Endothelial cell of umbilical vein (primary cell): ENCODE results near the gene VSIG1. TPM values are rescaled to one million over a fixed set of nuclear protein-coding genes. Genes with fewer than 3 reads are reported as not detected.
A peak's percentile ranks its signal among the peaks of the same experiment; 100 is the strongest.

Experiments used
- BruUV-seq: library from RNA; stranded (reverse); fragments of 400-500 nt; replicated peaks from 2 replicates; lab custom pipeline; 2021; lab: Mats Ljungman, UMichigan
- CTCF ChIA-PET: fragments of 300-600, 350-600 bp; sonication (Branson Sonifier 250); formaldehyde crosslinking; loops from one replicate; lab custom pipeline; 2021; ENCODE audit warnings: antibody characterized with exemption, inconsistent platforms; lab: Charles Lee
- POLR2A ChIA-PET: fragments of 300-600, 350-600 bp; sonication (Branson Sonifier 250); formaldehyde crosslinking; loops from one replicate; lab custom pipeline; 2021; ENCODE audit warnings: antibody characterized with exemption, inconsistent platforms; lab: Charles Lee
- DNase-seq: peaks from one replicate; pipeline ENCODE4 v3.0.0-alpha.2; 2011; ENCODE audit warnings: low read depth, low spot score
- FAIRE-seq: peaks from 2 replicates; lab custom pipeline; 2011; peaks lifted over from hg19 to GRCh38; lab: Jason Lieb, UNC
- H2AFZ ChIP-seq: 2 replicates; pipeline ENCODE4 v1.6.0; 2012; ENCODE audit warnings: low read depth, low read length, control low read depth, inconsistent platforms
- H3K27ac ChIP-seq: 2 replicates; pipeline ENCODE4 v1.5.1; 2011; ENCODE audit warnings: low read depth, mild to moderate bottlenecking, control low read depth, low read length, moderate library complexity; ENCODE audit not compliant: insufficient read depth
- H3K27me3 ChIP-seq, 2 experiments: 2 replicates each; pipeline versions ENCODE4 v1.6.0 to v1.6.1; 2011; ENCODE audit warnings: low read length in 2 of 2, mixed read lengths in 1 of 2; ENCODE audit not compliant: control insufficient read depth in 2 of 2, insufficient read depth in 2 of 2
- H3K36me3 ChIP-seq, 2 experiments: 2 replicates in 1 of 2; 3 replicates in 1 of 2; pipeline ENCODE4 v1.5.1; 2011; ENCODE audit warnings: low read length in 2 of 2, mild to moderate bottlenecking in 1 of 2, moderate library complexity in 1 of 2; ENCODE audit not compliant: control insufficient read depth in 2 of 2, insufficient read depth in 2 of 2; ENCODE audit errors: extremely low read depth in 1 of 2
- H3K4me1 ChIP-seq: 3 replicates; pipeline ENCODE4 v1.5.1; 2011; ENCODE audit warnings: mild to moderate bottlenecking, low read length; ENCODE audit not compliant: control insufficient read depth, insufficient read depth; ENCODE audit errors: extremely low read depth
- H3K4me2 ChIP-seq: 2 replicates; pipeline ENCODE4 v1.6.1; 2011; ENCODE audit warnings: low read length, control low read depth, mixed read lengths; ENCODE audit not compliant: insufficient read depth
- H3K4me3 ChIP-seq, 3 experiments: fragments of 200-600 bp in 1 of 3; sonication (generic), shearing (Covaris generic) in 1 of 3; replicated peaks in 1 of 3; 2 replicates each; pipeline ENCODE4 v1.5.1; 2011 to 2016; ENCODE audit warnings: control low read depth in 3 of 3, low read length in 3 of 3, mild to moderate bottlenecking in 2 of 3, inconsistent platforms in 1 of 3, low read depth in 1 of 3, moderate library complexity in 1 of 3; ENCODE audit not compliant: insufficient read depth in 1 of 3
- H3K79me2 ChIP-seq: 2 replicates; pipeline ENCODE4 v1.6.0; 2012; ENCODE audit warnings: low read length, inconsistent platforms; ENCODE audit not compliant: control insufficient read depth, insufficient read depth
- H3K9ac ChIP-seq: replicated peaks from 2 replicates; pipeline ENCODE3; 2011; ENCODE audit warnings: low read length, control low read depth; ENCODE audit not compliant: insufficient read depth; ENCODE audit errors: extremely low read depth
- H3K9me1 ChIP-seq: replicated peaks from 3 replicates; pipeline ENCODE4 v1.6.0; 2011; ENCODE audit warnings: mild to moderate bottlenecking, low read length; ENCODE audit not compliant: control insufficient read depth, insufficient read depth; ENCODE audit errors: extremely low read depth
- H3K9me3 ChIP-seq: replicated peaks from 2 replicates; pipeline ENCODE4 v1.5.1; 2012; ENCODE audit warnings: low read length, inconsistent platforms; ENCODE audit not compliant: control insufficient read depth, insufficient read depth
- H4K20me1 ChIP-seq: replicated peaks from 2 replicates; pipeline ENCODE3; 2011; ENCODE audit warnings: mild to moderate bottlenecking, low read length; ENCODE audit not compliant: control insufficient read depth, insufficient read depth; ENCODE audit errors: extremely low read depth
- CTCF ChIP-seq, 2 donors: IDR thresholded peaks; 1 replicate in 1 of 2; 2 replicates in 1 of 2; pipeline ENCODE4 v1.5.1; 2011; ENCODE audit warnings: low read length in 2 of 2, mild to moderate bottlenecking in 2 of 2, moderate library complexity in 2 of 2, control low read depth in 1 of 2, inconsistent platforms in 1 of 2, low read depth in 1 of 2; ENCODE audit not compliant: insufficient read depth in 1 of 2; ENCODE audit errors: extremely low read depth in 1 of 2
- EZH2 ChIP-seq: IDR thresholded peaks from 2 replicates; pipeline ENCODE4 v1.6.1; 2012; ENCODE audit warnings: borderline replicate concordance, low read depth, mild to moderate bottlenecking, moderate library complexity, low read length, inconsistent platforms; ENCODE audit not compliant: severe bottlenecking
- FOS ChIP-seq: IDR thresholded peaks from 2 replicates; pipeline ENCODE4 v1.6.1; 2011; ENCODE audit warnings: mild to moderate bottlenecking, low read length, moderate library complexity, borderline replicate concordance; ENCODE audit not compliant: insufficient read depth
- GATA2 ChIP-seq: IDR thresholded peaks from 2 replicates; pipeline ENCODE4 v1.7.0; 2011; ENCODE audit warnings: low read depth, mild to moderate bottlenecking, moderate library complexity, mixed read lengths, low read length; ENCODE audit not compliant: insufficient read length, insufficient read depth
- JUN ChIP-seq: IDR thresholded peaks from 2 replicates; pipeline ENCODE4 v1.6.1; 2011; ENCODE audit warnings: borderline replicate concordance, low read depth; ENCODE audit not compliant: insufficient read length, insufficient read depth
- MAX ChIP-seq: IDR thresholded peaks from 2 replicates; pipeline ENCODE4 v1.6.1; 2011; ENCODE audit not compliant: insufficient read depth, insufficient read length
- MYC ChIP-seq: IDR thresholded peaks from one replicate; pipeline ENCODE4 v1.6.1; 2011; ENCODE audit warnings: mild to moderate bottlenecking, low read depth, low read length
- POLR2A ChIP-seq: IDR thresholded peaks from 2 replicates; pipeline ENCODE4 v1.6.1; 2012; ENCODE audit warnings: low read depth, mild to moderate bottlenecking, control low read depth, low read length
- POLR2AphosphoS5 ChIP-seq: IDR thresholded peaks from 2 replicates; pipeline ENCODE4 v1.6.1; 2012; ENCODE audit warnings: low read depth, mild to moderate bottlenecking, control low read depth, low read length, moderate library complexity; ENCODE audit not compliant: insufficient read depth
- dilution Hi-C: fragments of 300-500 bp; cut with MboI; formaldehyde crosslinking; loops from one replicate; pipeline ENCODE4 v1.15.0; 2019; ENCODE audit warnings: low sequenced_read_pairs; ENCODE audit not compliant: extremely low pct_ligation_motif_present
- intact Hi-C: fragments of 100-400 bp; cut with micrococcal nuclease; formaldehyde crosslinking; loops from one replicate; pipeline ENCODE4 v1.10.0; 2022
- polyA plus RNA-seq, 4 experiments: library from polyadenylated mRNA; depleted of rRNA in 3 of 4; stranded (reverse) in 3 of 4; unstranded in 1 of 4; fragments of >200 nt; gene quantifications; 2 replicates each; pipeline versions ENCODE4 v1.2.1 to v1.2.3, GENCODE V29; 2011 to 2012; ENCODE audit warnings: missing spikeins in 1 of 4
- total RNA-seq: library from RNA; stranded (reverse); gene quantifications from 2 replicates; pipeline ENCODE4 v1.2.3, GENCODE V29; 2021

Gene VSIG1
- total and polyA plus RNA-seq, 2 donors (not counting 3 experiments of a cell fraction or from before 2014, with no cell fraction given), result 1.5 to 2.1 TPM

DNA sequence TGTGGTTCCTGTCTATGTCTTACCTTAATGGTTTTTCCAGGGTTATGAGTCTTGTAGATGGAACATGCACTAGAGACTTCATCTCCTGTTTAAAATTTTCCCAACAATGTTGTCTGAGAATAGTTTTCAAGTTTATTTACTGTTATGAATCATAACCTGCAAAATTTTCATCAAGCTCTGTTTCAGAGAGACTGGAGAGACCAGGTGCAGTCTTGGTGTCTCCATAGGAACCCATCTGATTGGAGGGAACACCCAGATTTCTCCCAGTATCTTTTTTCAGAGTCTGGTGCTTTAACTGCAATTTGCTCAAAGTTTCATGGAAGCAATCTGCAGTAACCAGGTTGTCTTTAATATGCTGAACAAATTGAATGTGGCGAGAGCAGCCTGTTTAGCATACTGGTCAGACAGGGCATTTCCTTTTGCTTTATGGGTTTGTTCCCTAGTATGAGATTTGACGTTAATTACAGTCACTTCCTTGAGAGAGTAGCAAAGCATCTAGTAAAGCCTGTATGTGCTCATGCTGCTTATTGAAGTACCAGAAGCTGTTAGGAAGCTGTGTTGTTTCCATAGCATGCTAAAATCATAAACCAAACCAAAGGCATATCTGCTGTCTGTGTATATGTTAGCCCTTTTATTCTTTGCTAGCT, 18.8 kb upstream of the VSIG1 start:
- Histone ChIP-seq H3K4me3 (no peak overlapping the region), H3K9ac (peak overlapping the region; percentile 50), H2AFZ (no peak overlapping the region), H3K4me2 (no peak overlapping the region), H3K4me1 (peaks cover 30% of the 10 kb centered on the region), H3K9me1 (no peaks in the 10 kb centered on the region), H3K27ac (peak overlapping the region; percentile 86), H3K9me3 (no peaks in the 10 kb centered on the region), H3K36me3 (no peaks in the 10 kb centered on the region), H3K27me3 (no peaks in the 10 kb centered on the region), H3K79me2 (no peaks in the 10 kb centered on the region), H4K20me1 (no peaks in the 10 kb centered on the region)
- ChIA-PET CTCF (no interaction called here), POLR2A (no interaction called here)
- FAIRE-seq, result peak; percentile 71
- peak; percentile 15 for TF ChIP-seq JUN
- no peak for TF ChIP-seq POLR2AphosphoS5
- dilution Hi-C loops (no loop called here), intact Hi-C loops (loop anchor here (1.0 to 10.0 kb wide), 3 partner anchors 10 to 311 kb away; no protein-coding TSS in a partner anchor)
- no TSS peak for BruUV-seq
- DNase-seq, result peak; percentile 83

DNA sequence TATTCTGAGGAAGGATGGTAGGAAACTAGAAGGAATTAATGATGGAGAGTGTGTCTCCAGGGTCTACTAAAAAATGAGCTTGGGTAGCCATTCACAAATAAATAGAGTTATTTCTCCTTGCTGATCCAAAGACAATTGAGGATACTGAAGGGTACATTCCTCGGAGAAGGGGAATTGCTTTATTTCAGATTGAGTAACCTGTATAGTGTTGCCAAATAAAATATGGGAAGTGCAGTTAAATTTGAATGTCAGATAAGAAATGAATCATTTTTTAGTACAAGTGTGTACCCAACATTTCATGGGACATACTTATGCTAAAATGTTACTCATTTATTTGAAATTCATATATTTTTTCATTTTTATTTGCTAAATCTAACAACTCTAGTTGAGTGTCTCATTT, 16.0 kb upstream of the VSIG1 start:
- CTCF ChIA-PET, result no interaction called here

More for the DNA sequence above, 16.0 kb upstream of the VSIG1 start:
- dilution Hi-C loops, result no loop called here
- Histone ChIP-seq H3K4me3 (no peak overlapping the region), H3K9me1 (no peaks in the 10 kb centered on the region), H2AFZ (no peak overlapping the region), H3K27ac (no peak overlapping the region), H4K20me1 (no peaks in the 10 kb centered on the region), H3K79me2 (no peaks in the 10 kb centered on the region), H3K4me1 (peaks cover 17% of the 10 kb centered on the region), H3K4me2 (no peak overlapping the region), H3K36me3 (no peaks in the 10 kb centered on the region), H3K9me3 (no peaks in the 10 kb centered on the region), H3K9ac (no peak overlapping the region), H3K27me3 (no peaks in the 10 kb centered on the region)
- no TSS peak for BruUV-seq
- DNase-seq, result no peak
- POLR2A ChIA-PET, result no interaction called here
- intact Hi-C loops, result loop anchor here (10.0 kb wide), 1 partner anchor 314 kb away; no protein-coding TSS in a partner anchor
- TF ChIP-seq EZH2, result no peak
- no peak for TF ChIP-seq CTCF (IDR thresholded peaks at IDR 0.05; ENCODE audit: extremely low read depth in 1 of 2, insufficient read depth in 1 of 2, low read depth in 1 of 2, low read length in 2 of 2)
- no peak for TF ChIP-seq JUN
- no peak for TF ChIP-seq POLR2AphosphoS5
- no peak for TF ChIP-seq GATA2
- TF ChIP-seq MYC, result no peak
- TF ChIP-seq MAX, result no peak
- TF ChIP-seq POLR2A, result no peak
- no peak for TF ChIP-seq FOS
- FAIRE-seq, result no peak
